WTC11 (cell line): ENCODE data around the gene FAM168B. TPM values are rescaled to one million over a fixed set of nuclear protein-coding genes. Genes with fewer than 3 reads are reported as not detected.
A peak's percentile ranks its signal among the peaks of the same experiment; 100 is the strongest.

Experiments used
- ATAC-seq: fragments of 200-7000 bp; cut with Tn5 transposase; 2 replicates; pipeline ENCODE4 v1.10.0; 2021; ENCODE audit warnings: mild to moderate bottlenecking, moderate library complexity
- CTCF ChIA-PET: fragments of 300-600 bp; sonication (Branson Sonifier 250); formaldehyde crosslinking; loops from one replicate; lab custom pipeline; 2021; ENCODE audit warnings: antibody characterized with exemption; lab: Charles Lee
- POLR2A ChIA-PET: fragments of 350-600 bp; sonication (Branson Sonifier 250); formaldehyde crosslinking; loops from one replicate; lab custom pipeline; 2021; ENCODE audit warnings: antibody characterized with exemption; lab: Charles Lee
- DNase-seq: peaks from one replicate; pipeline ENCODE4 v3.0.0; 2021; ENCODE audit warnings: low spot score
- H3K27ac Mint-ChIP-seq: 2 replicates; pipeline ENCODE4 v1.8.0; 2021; ENCODE audit warnings: mixed read lengths
- H3K27me3 Mint-ChIP-seq: 2 replicates; pipeline ENCODE4 v1.8.0; 2021; ENCODE audit warnings: low read depth, mild to moderate bottlenecking, moderate library complexity, mixed read lengths
- H3K36me3 Mint-ChIP-seq: 2 replicates; pipeline ENCODE4 v1.8.0; 2021; ENCODE audit warnings: mixed read lengths
- H3K4me1 Mint-ChIP-seq: 2 replicates; pipeline ENCODE4 v1.8.0; 2022; ENCODE audit warnings: mixed read lengths
- H3K4me3 Mint-ChIP-seq: 2 replicates; pipeline ENCODE4 v1.8.0; 2021; ENCODE audit warnings: mild to moderate bottlenecking, moderate library complexity, mixed read lengths
- H3K9me3 Mint-ChIP-seq: 2 replicates; pipeline ENCODE4 v1.8.0; 2021; ENCODE audit warnings: mixed read lengths
- CREM ChIP-seq: sonication (generic); formaldehyde crosslinking; IDR thresholded peaks from 2 replicates; pipeline ENCODE4 v1.8.1; 2022; ENCODE audit warnings: mild to moderate bottlenecking, missing genetic modification reagents, moderate library complexity
- E2F1 ChIP-seq: sonication (generic); formaldehyde crosslinking; IDR thresholded peaks from 2 replicates; pipeline ENCODE4 v1.8.0; 2022; ENCODE audit warnings: mild to moderate bottlenecking, missing genetic modification reagents
- EMX1 ChIP-seq: fragments of 250-450 bp; sonication (Bioruptor Pico); IDR thresholded peaks from 2 replicates; pipeline ENCODE4 v1.8.0; 2021; ENCODE audit warnings: mild to moderate bottlenecking
- ETV6 ChIP-seq: sonication (generic); formaldehyde crosslinking; IDR thresholded peaks from 2 replicates; pipeline ENCODE4 v1.8.1; 2022; ENCODE audit warnings: mild to moderate bottlenecking, missing genetic modification reagents
- GABPB1 ChIP-seq: sonication (generic); formaldehyde crosslinking; IDR thresholded peaks from 2 replicates; pipeline ENCODE4 v1.8.1; 2023; ENCODE audit warnings: mild to moderate bottlenecking, missing genetic modification reagents
- JAZF1 ChIP-seq: fragments of 250-450 bp; sonication (Bioruptor Pico); IDR thresholded peaks from 2 replicates; pipeline ENCODE4 v1.9.0; 2021; ENCODE audit warnings: moderate library complexity, mild to moderate bottlenecking, inconsistent platforms
- NFYB ChIP-seq: sonication (generic); formaldehyde crosslinking; conservative IDR thresholded peaks from 2 replicates; pipeline ENCODE4 v1.8.0; 2022; ENCODE audit warnings: low read depth, missing genetic modification reagents
- TEAD4 ChIP-seq: sonication (generic); formaldehyde crosslinking; IDR thresholded peaks from 2 replicates; pipeline ENCODE4 v1.8.0; 2022; ENCODE audit warnings: mild to moderate bottlenecking, missing genetic modification reagents
- USF2 ChIP-seq: sonication (generic); formaldehyde crosslinking; IDR thresholded peaks from 2 replicates; pipeline ENCODE4 v1.8.1; 2023; ENCODE audit warnings: mild to moderate bottlenecking, missing genetic modification reagents, moderate library complexity
- ZNF219 ChIP-seq: sonication (generic); formaldehyde crosslinking; IDR thresholded peaks from 2 replicates; pipeline ENCODE4 v1.8.0; 2023; ENCODE audit warnings: missing genetic modification reagents, mild to moderate bottlenecking, borderline replicate concordance
- ZNF232 ChIP-seq: sonication (generic); formaldehyde crosslinking; IDR thresholded peaks from 2 replicates; pipeline ENCODE4 v1.8.0; 2022; ENCODE audit warnings: mild to moderate bottlenecking, missing genetic modification reagents
- ZNF317 ChIP-seq: sonication (generic); formaldehyde crosslinking; IDR thresholded peaks from 2 replicates; pipeline ENCODE4 v1.8.1; 2023; ENCODE audit warnings: low read depth, mild to moderate bottlenecking, moderate library complexity, missing genetic modification reagents, borderline replicate concordance
- ZNF512 ChIP-seq: sonication (generic); formaldehyde crosslinking; IDR thresholded peaks from 2 replicates; pipeline ENCODE4 v1.8.1; 2022; ENCODE audit warnings: missing genetic modification reagents, borderline replicate concordance
- total RNA-seq: library from RNA; stranded (reverse); gene quantifications from 3 replicates; pipeline ENCODE4 v1.2.3, GENCODE V29; 2021
- TF ChIP-seq, protein P1 (sequence below): sonication (generic); formaldehyde crosslinking; IDR thresholded peaks from 2 replicates; pipeline ENCODE4 v1.8.1; 2023; ENCODE audit warnings: mild to moderate bottlenecking, missing genetic modification reagents
- TF ChIP-seq, protein P2 (sequence below): sonication (generic); formaldehyde crosslinking; IDR thresholded peaks from 2 replicates; pipeline ENCODE4 v1.8.0; 2022; ENCODE audit warnings: missing genetic modification reagents

Gene FAM168B
- total RNA-seq, 1 experiment from 2014 or later = 63.9 TPM

DNA sequence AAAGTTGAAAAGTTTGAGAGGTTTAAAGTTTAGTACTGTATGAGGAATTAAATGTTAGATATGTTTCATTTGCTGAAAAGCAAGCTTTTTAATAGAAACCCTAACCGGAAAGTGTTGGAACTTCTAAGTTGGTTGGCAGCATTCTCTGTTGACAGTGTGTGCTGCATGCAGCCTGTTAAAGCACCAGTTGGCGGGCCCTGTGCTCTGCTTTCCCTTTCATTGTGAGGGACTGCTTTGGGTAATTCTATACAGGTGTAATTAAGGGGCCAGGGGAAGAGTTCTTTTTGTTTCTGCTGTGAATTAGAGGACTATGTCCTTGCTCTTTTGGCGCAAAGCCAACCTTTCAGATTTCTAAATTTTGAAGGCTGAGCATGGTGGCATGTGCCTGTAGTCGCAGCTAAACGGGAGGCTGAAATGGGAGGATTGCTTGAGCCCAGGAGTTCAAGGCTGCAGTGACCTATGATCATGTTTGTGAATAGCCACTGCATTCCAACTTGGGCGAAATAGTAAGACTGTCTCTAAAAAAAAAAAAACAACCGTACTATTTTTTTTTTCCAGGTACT lies 32.0 kb upstream of the FAM168B start:
- TF ChIP-seq TEAD4 (CRISPR knock-in tag) (no peak), CREM (CRISPR knock-in tag) (no peak), ETV6 (CRISPR knock-in tag) (no peak), USF2 (CRISPR knock-in tag) (no peak), ZNF219 (CRISPR knock-in tag) (no peak), ZNF232 (CRISPR knock-in tag) (no peak), ZNF317 (CRISPR knock-in tag) (no peak), GABPB1 (no peak), NFYB (CRISPR knock-in tag) (no peak)
- TF ChIP-seq, protein P1, sequence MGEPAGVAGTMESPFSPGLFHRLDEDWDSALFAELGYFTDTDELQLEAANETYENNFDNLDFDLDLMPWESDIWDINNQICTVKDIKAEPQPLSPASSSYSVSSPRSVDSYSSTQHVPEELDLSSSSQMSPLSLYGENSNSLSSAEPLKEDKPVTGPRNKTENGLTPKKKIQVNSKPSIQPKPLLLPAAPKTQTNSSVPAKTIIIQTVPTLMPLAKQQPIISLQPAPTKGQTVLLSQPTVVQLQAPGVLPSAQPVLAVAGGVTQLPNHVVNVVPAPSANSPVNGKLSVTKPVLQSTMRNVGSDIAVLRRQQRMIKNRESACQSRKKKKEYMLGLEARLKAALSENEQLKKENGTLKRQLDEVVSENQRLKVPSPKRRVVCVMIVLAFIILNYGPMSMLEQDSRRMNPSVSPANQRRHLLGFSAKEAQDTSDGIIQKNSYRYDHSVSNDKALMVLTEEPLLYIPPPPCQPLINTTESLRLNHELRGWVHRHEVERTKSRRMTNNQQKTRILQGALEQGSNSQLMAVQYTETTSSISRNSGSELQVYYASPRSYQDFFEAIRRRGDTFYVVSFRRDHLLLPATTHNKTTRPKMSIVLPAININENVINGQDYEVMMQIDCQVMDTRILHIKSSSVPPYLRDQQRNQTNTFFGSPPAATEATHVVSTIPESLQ = no peak
- TF ChIP-seq, protein P2, sequence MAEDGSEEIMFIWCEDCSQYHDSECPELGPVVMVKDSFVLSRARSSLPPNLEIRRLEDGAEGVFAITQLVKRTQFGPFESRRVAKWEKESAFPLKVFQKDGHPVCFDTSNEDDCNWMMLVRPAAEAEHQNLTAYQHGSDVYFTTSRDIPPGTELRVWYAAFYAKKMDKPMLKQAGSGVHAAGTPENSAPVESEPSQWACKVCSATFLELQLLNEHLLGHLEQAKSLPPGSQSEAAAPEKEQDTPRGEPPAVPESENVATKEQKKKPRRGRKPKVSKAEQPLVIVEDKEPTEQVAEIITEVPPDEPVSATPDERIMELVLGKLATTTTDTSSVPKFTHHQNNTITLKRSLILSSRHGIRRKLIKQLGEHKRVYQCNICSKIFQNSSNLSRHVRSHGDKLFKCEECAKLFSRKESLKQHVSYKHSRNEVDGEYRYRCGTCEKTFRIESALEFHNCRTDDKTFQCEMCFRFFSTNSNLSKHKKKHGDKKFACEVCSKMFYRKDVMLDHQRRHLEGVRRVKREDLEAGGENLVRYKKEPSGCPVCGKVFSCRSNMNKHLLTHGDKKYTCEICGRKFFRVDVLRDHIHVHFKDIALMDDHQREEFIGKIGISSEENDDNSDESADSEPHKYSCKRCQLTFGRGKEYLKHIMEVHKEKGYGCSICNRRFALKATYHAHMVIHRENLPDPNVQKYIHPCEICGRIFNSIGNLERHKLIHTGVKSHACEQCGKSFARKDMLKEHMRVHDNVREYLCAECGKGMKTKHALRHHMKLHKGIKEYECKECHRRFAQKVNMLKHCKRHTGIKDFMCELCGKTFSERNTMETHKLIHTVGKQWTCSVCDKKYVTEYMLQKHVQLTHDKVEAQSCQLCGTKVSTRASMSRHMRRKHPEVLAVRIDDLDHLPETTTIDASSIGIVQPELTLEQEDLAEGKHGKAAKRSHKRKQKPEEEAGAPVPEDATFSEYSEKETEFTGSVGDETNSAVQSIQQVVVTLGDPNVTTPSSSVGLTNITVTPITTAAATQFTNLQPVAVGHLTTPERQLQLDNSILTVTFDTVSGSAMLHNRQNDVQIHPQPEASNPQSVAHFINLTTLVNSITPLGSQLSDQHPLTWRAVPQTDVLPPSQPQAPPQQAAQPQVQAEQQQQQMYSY (CRISPR knock-in tag) = no peak

DNA sequence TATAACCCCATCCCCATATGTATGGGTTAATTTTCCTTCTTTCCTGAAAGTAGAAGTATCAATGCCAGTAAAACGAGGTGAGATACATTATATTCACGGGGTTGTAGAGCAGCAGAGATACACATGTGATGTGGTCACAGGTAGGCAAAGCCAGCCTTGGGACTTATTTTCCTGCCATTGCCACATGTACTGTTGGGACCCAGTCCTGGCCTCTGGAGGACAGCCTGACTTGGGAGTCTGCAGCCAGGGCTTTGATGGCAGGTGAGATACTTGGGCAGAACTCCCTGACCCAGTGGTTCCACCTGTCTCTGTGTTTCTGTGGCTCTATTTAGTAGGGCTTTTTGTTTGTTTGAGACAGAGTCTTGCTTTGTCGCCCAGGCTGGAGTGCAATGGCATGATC lies 29.9 kb upstream of the FAM168B start:
- Mint-ChIP-seq H3K36me3 (peaks cover 50% of the 10 kb centered on the region), H3K9me3 (no peaks in the 10 kb centered on the region), H3K4me3 (no peak overlapping the region), H3K4me1 (peaks cover 3% of the 10 kb centered on the region), H3K27me3 (no peaks in the 10 kb centered on the region; the same call in 1 of the 2 replicates), H3K27ac (no peak overlapping the region)
- ChIA-PET CTCF (interaction anchor here (0.7 kb wide), 1 partner anchor 271 kb away, joined by 3 read pairs; no protein-coding TSS in a partner anchor), POLR2A (no interaction called here)
- TF ChIP-seq ZNF512 = no peak
- TF ChIP-seq EMX1 (CRISPR knock-in tag) = no peak
- TF ChIP-seq JAZF1 (CRISPR knock-in tag) = no peak
- TF ChIP-seq E2F1 (CRISPR knock-in tag) = no peak
- no peak for TF ChIP-seq TEAD4 (CRISPR knock-in tag)
- DNase-seq (no peak), ATAC-seq (no peak)

More for the DNA sequence above, 32.0 kb upstream of the FAM168B start:
- Mint-ChIP-seq H3K27ac (peak overlapping the region; percentile 45; the same call in 1 of the 2 replicates), H3K36me3 (peaks cover 70% of the 10 kb centered on the region), H3K9me3 (peaks cover 3% of the 10 kb centered on the region; the same call in 1 of the 2 replicates), H3K27me3 (peaks cover 3% of the 10 kb centered on the region), H3K4me3 (no peak overlapping the region), H3K4me1 (peaks cover 6% of the 10 kb centered on the region)
- DNase-seq (no peak), ATAC-seq (no peak)
- POLR2A ChIA-PET = no interaction called here
- CTCF ChIA-PET = interaction anchor here (1.1 kb wide), 1 partner anchor 289 kb away, joined by 4 read pairs; no protein-coding TSS in a partner anchor
